ENCODE measurements around the gene RUNX1.
A peak's percentile ranks its signal among the peaks of the same experiment; 100 is the strongest.

The RUNX1 gene

GRCh38 chr21:34977333-34977732, 71.8 kb downstream of the RUNX1 start:
- Histone ChIP-seq H3K4me3 (ENCODE audit: insufficient read depth, low read depth, low read length, poor library complexity, severe bottlenecking) (no peak overlapping the region), H3K9me3 (ENCODE audit: control insufficient read depth, low read length) (no peaks in the 10 kb centered on the region), H3K36me3 (ENCODE audit: control insufficient read depth, insufficient read depth, low read length) (peaks cover 3% of the 10 kb centered on the region), H3K27me3 (replicated peaks; ENCODE audit: control insufficient read depth, insufficient read depth, low read length, poor library complexity, severe bottlenecking) (no peaks in the 10 kb centered on the region), H3K4me1 (ENCODE audit: control insufficient read depth, insufficient read depth, low read length, poor library complexity, severe bottlenecking) (peaks cover 23% of the 10 kb centered on the region), H3K27ac (ENCODE audit: insufficient read depth, low read length, poor library complexity, severe bottlenecking) (no peak overlapping the region)
- DNase-seq: no peak

GRCh38 chr21:34974162-34974981, 74.7 kb downstream of the RUNX1 start:
- no peaks in the 10 kb centered on the region for H3K36me3 ChIP-seq (ENCODE audit: control insufficient read depth, insufficient read depth, low read length)
- H3K4me1 ChIP-seq (ENCODE audit: control insufficient read depth, insufficient read depth, low read length, poor library complexity, severe bottlenecking): peaks cover 39% of the 10 kb centered on the region
- no peaks in the 10 kb centered on the region for H3K9me3 ChIP-seq (ENCODE audit: control insufficient read depth, low read length)
- peak; percentile 28 to 37 (median 31) for DNase-seq
- H3K27me3 ChIP-seq (replicated peaks; ENCODE audit: control insufficient read depth, insufficient read depth, low read length, poor library complexity, severe bottlenecking): no peaks in the 10 kb centered on the region
- peak overlapping the region; percentile 34 for H3K4me3 ChIP-seq (ENCODE audit: insufficient read depth, low read depth, low read length, poor library complexity, severe bottlenecking)
- H3K27ac ChIP-seq (ENCODE audit: insufficient read depth, low read length, poor library complexity, severe bottlenecking): peak overlapping the region; percentile 66

- H3K9me3 ChIP-seq (ENCODE audit: control insufficient read depth, low read length): no peaks in the 10 kb centered on the region
- no peaks in the 10 kb centered on the region for H3K36me3 ChIP-seq (ENCODE audit: control insufficient read depth, insufficient read depth, low read length)
- peak overlapping the region; percentile 34 for H3K4me3 ChIP-seq (ENCODE audit: insufficient read depth, low read depth, low read length, poor library complexity, severe bottlenecking)
- DNase-seq: no peak
- H3K27ac ChIP-seq (ENCODE audit: insufficient read depth, low read length, poor library complexity, severe bottlenecking): peak overlapping the region; percentile 66
- peaks cover 46% of the 10 kb centered on the region for H3K4me1 ChIP-seq (ENCODE audit: control insufficient read depth, insufficient read depth, low read length, poor library complexity, severe bottlenecking)
- no peaks in the 10 kb centered on the region for H3K27me3 ChIP-seq (replicated peaks; ENCODE audit: control insufficient read depth, insufficient read depth, low read length, poor library complexity, severe bottlenecking)
These were observed 75.4 kb downstream of the RUNX1 start for GRCh38 chr21:34973685-34974084.

GRCh38 chr21:34971656-34972055, 77.4 kb downstream of the RUNX1 start:
- Histone ChIP-seq H3K4me1 (ENCODE audit: control insufficient read depth, insufficient read depth, low read length, poor library complexity, severe bottlenecking) (peaks cover 60% of the 10 kb centered on the region), H3K27ac (ENCODE audit: insufficient read depth, low read length, poor library complexity, severe bottlenecking) (no peak overlapping the region)

GRCh38 chr21:34970566-34970965, 78.5 kb downstream of the RUNX1 start:
- no peaks in the 10 kb centered on the region for H3K9me3 ChIP-seq (ENCODE audit: control insufficient read depth, low read length)
- no peak overlapping the region for H3K4me3 ChIP-seq (ENCODE audit: insufficient read depth, low read depth, low read length, poor library complexity, severe bottlenecking)
- H3K27ac ChIP-seq (ENCODE audit: insufficient read depth, low read length, poor library complexity, severe bottlenecking): no peak overlapping the region
- DNase-seq: no peak
- no peaks in the 10 kb centered on the region for H3K27me3 ChIP-seq (replicated peaks; ENCODE audit: control insufficient read depth, insufficient read depth, low read length, poor library complexity, severe bottlenecking)
- peaks cover 60% of the 10 kb centered on the region for H3K4me1 ChIP-seq (ENCODE audit: control insufficient read depth, insufficient read depth, low read length, poor library complexity, severe bottlenecking)
- peaks cover 5% of the 10 kb centered on the region for H3K36me3 ChIP-seq (ENCODE audit: control insufficient read depth, insufficient read depth, low read length)

More at GRCh38 chr21:34971656-34972055, 77.4 kb downstream of the RUNX1 start:
- no peaks in the 10 kb centered on the region for H3K27me3 ChIP-seq (replicated peaks; ENCODE audit: control insufficient read depth, insufficient read depth, low read length, poor library complexity, severe bottlenecking)
- peaks cover 5% of the 10 kb centered on the region for H3K36me3 ChIP-seq (ENCODE audit: control insufficient read depth, insufficient read depth, low read length)
- no peak overlapping the region for H3K4me3 ChIP-seq (ENCODE audit: insufficient read depth, low read depth, low read length, poor library complexity, severe bottlenecking)
- no peak for DNase-seq
- H3K9me3 ChIP-seq (ENCODE audit: control insufficient read depth, low read length): no peaks in the 10 kb centered on the region

- no peak overlapping the region for H3K4me3 ChIP-seq (ENCODE audit: insufficient read depth, low read depth, low read length, poor library complexity, severe bottlenecking)
- H3K9me3 ChIP-seq (ENCODE audit: control insufficient read depth, low read length): no peaks in the 10 kb centered on the region
- peaks cover 5% of the 10 kb centered on the region for H3K36me3 ChIP-seq (ENCODE audit: control insufficient read depth, insufficient read depth, low read length)
- no peak for DNase-seq
- H3K27me3 ChIP-seq (replicated peaks; ENCODE audit: control insufficient read depth, insufficient read depth, low read length, poor library complexity, severe bottlenecking): no peaks in the 10 kb centered on the region
- peaks cover 56% of the 10 kb centered on the region for H3K4me1 ChIP-seq (ENCODE audit: control insufficient read depth, insufficient read depth, low read length, poor library complexity, severe bottlenecking)
- H3K27ac ChIP-seq (ENCODE audit: insufficient read depth, low read length, poor library complexity, severe bottlenecking): no peak overlapping the region
These were observed 79.0 kb downstream of the RUNX1 start for GRCh38 chr21:34970167-34970500.

GRCh38 chr21:34969423-34970166, 79.5 kb downstream of the RUNX1 start:
- Histone ChIP-seq H3K27me3 (replicated peaks; ENCODE audit: control insufficient read depth, insufficient read depth, low read length, poor library complexity, severe bottlenecking) (no peaks in the 10 kb centered on the region), H3K4me3 (ENCODE audit: insufficient read depth, low read depth, low read length, poor library complexity, severe bottlenecking) (peak overlapping the region; percentile 24), H3K9me3 (ENCODE audit: control insufficient read depth, low read length) (no peaks in the 10 kb centered on the region), H3K27ac (ENCODE audit: insufficient read depth, low read length, poor library complexity, severe bottlenecking) (peak overlapping the region; percentile 46), H3K4me1 (ENCODE audit: control insufficient read depth, insufficient read depth, low read length, poor library complexity, severe bottlenecking) (peaks cover 50% of the 10 kb centered on the region), H3K36me3 (ENCODE audit: control insufficient read depth, insufficient read depth, low read length) (peaks cover 5% of the 10 kb centered on the region)
- no peak for DNase-seq

GRCh38 chr21:34968414-34969333, 80.4 kb downstream of the RUNX1 start:
- H3K4me1 ChIP-seq (ENCODE audit: control insufficient read depth, insufficient read depth, low read length, poor library complexity, severe bottlenecking): peaks cover 46% of the 10 kb centered on the region
- peaks cover 5% of the 10 kb centered on the region for H3K36me3 ChIP-seq (ENCODE audit: control insufficient read depth, insufficient read depth, low read length)
- peak overlapping the region; percentile 24 for H3K4me3 ChIP-seq (ENCODE audit: insufficient read depth, low read depth, low read length, poor library complexity, severe bottlenecking)
- no peaks in the 10 kb centered on the region for H3K27me3 ChIP-seq (replicated peaks; ENCODE audit: control insufficient read depth, insufficient read depth, low read length, poor library complexity, severe bottlenecking)
- DNase-seq: no peak
- no peaks in the 10 kb centered on the region for H3K9me3 ChIP-seq (ENCODE audit: control insufficient read depth, low read length)
- peak overlapping the region; percentile 46 for H3K27ac ChIP-seq (ENCODE audit: insufficient read depth, low read length, poor library complexity, severe bottlenecking)

- no peaks in the 10 kb centered on the region for H3K27me3 ChIP-seq (replicated peaks; ENCODE audit: control insufficient read depth, insufficient read depth, low read length, poor library complexity, severe bottlenecking)
- DNase-seq: peak in 1 of 3 donors; percentile 20
- peaks cover 43% of the 10 kb centered on the region for H3K4me1 ChIP-seq (ENCODE audit: control insufficient read depth, insufficient read depth, low read length, poor library complexity, severe bottlenecking)
- no peaks in the 10 kb centered on the region for H3K9me3 ChIP-seq (ENCODE audit: control insufficient read depth, low read length)
- peaks cover 5% of the 10 kb centered on the region for H3K36me3 ChIP-seq (ENCODE audit: control insufficient read depth, insufficient read depth, low read length)
- H3K27ac ChIP-seq (ENCODE audit: insufficient read depth, low read length, poor library complexity, severe bottlenecking): peak overlapping the region; percentile 19
- H3K4me3 ChIP-seq (ENCODE audit: insufficient read depth, low read depth, low read length, poor library complexity, severe bottlenecking): no peak overlapping the region
These were observed 81.4 kb downstream of the RUNX1 start for GRCh38 chr21:34967509-34968289.
